ENCODE data around the gene SFXN3. TPM values are rescaled to one million over a fixed set of nuclear protein-coding genes. Genes with fewer than 3 reads are reported as not detected.

Gene SFXN3
- total and polyA plus RNA-seq, 2 experiments from 2014 or later = 58.8 to 79.8 TPM

DNA sequence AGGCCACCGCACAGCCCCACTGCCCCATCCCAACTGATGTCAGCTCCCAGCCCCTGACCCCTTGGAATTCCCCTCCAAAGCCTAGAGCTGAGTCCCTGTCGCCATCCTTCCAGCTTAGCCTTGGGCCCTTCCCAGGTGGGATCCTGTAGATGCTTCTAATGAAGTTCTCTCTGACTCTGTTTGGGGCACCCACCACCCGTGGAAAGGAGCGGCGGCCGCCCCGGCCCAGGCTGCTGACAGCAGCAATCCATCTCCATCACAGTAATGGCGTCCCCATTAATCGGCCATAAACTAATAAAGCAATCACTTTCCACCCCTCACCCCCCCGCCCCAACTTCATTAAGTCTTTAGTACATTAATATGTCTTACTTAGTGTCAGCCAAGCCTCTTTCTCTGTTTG is 56.3 kb downstream of the SFXN3 start:
- TF ChIP-seq EZH2phosphoT487 (IDR thresholded peaks at IDR 0.05; ENCODE audit: insufficient read depth, low read depth) = no peak
- TF ChIP-seq EZH2 (IDR thresholded peaks at IDR 0.05; ENCODE audit: insufficient read depth, poor library complexity, severe bottlenecking) = no peak
- Histone ChIP-seq H2AFZ (no peak overlapping the region), H3K27me3 (replicated peaks; ENCODE audit: insufficient read depth) (peaks cover 49% of the 10 kb centered on the region), H3K4me2 (ENCODE audit: unreplicated experiment) (no peak overlapping the region), H3K9ac (no peak overlapping the region), H3K4me3 (no peak overlapping the region), H4K20me1 (ENCODE audit: insufficient read depth) (no peaks in the 10 kb centered on the region), H3K36me3 (ENCODE audit: low read depth) (no peaks in the 10 kb centered on the region), H3F3A (ENCODE audit: insufficient read depth) (no peaks in the 10 kb centered on the region), H3K4me1 (ENCODE audit: insufficient read depth) (no peaks in the 10 kb centered on the region), H3K9me2 (ENCODE audit: insufficient read depth) (no peaks in the 10 kb centered on the region), H3K27ac (no peak overlapping the region), H3K9me3 (ENCODE audit: low read depth) (no peaks in the 10 kb centered on the region), H3K79me2 (ENCODE audit: insufficient read depth) (no peaks in the 10 kb centered on the region)
- WGBS, 2 experiments (ENCODE audit: low coverage in 1 of 2, low lambda C conversion rate in 2 of 2, missing lambda C conversion rate in 2 of 2) = 10 to 13% methylated on average over 10 of the region's 10 CpGs
- in situ Hi-C loops (cut with MboI) = no loop called here
- DNase-seq = no peak

DNA sequence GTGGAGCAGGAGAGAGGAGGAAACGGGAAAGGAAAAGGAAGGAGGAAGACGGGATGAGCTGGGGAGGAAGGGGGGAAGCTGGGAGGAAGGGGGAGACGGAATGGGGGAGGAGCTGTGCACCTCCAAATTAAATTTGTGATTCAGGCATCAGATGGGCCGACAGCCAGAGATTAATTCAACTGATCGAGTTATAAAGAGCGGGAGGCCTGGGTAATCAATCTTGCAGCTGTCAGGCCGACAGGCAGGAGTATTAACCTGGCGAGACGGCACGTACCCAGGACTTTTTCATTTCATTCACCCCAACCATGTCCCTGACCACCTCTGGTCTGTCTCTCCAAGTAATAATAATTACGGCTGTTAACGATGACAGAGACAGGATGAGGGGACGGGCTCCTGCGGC is 56.9 kb downstream of the SFXN3 start:
- WGBS, 2 experiments (ENCODE audit: low coverage in 1 of 2, low lambda C conversion rate in 2 of 2, missing lambda C conversion rate in 2 of 2) = 9 to 11% methylated on average over 11 to 14 of the region's 14 CpGs
- no peak overlapping the region for H3K4me2 ChIP-seq (ENCODE audit: unreplicated experiment)
- H3K9me3 ChIP-seq (ENCODE audit: low read depth) = no peaks in the 10 kb centered on the region
- peaks cover 54% of the 10 kb centered on the region for H3K27me3 ChIP-seq (replicated peaks; ENCODE audit: insufficient read depth)
- H3K4me3 ChIP-seq = no peak overlapping the region
- H3K27ac ChIP-seq = no peak overlapping the region
- in situ Hi-C loops (cut with MboI) = no loop called here
- no peaks in the 10 kb centered on the region for H3K9me2 ChIP-seq (ENCODE audit: insufficient read depth)
- no peak for TF ChIP-seq EZH2phosphoT487 (IDR thresholded peaks at IDR 0.05; ENCODE audit: insufficient read depth, low read depth)
- no peak for TF ChIP-seq EZH2 (IDR thresholded peaks at IDR 0.05; ENCODE audit: insufficient read depth, poor library complexity, severe bottlenecking)
- no peaks in the 10 kb centered on the region for H3F3A ChIP-seq (ENCODE audit: insufficient read depth)
- H3K4me1 ChIP-seq (ENCODE audit: insufficient read depth) = no peaks in the 10 kb centered on the region
- no peaks in the 10 kb centered on the region for H4K20me1 ChIP-seq (ENCODE audit: insufficient read depth)
- no peak overlapping the region for H3K9ac ChIP-seq
- H2AFZ ChIP-seq = no peak overlapping the region
- no peaks in the 10 kb centered on the region for H3K36me3 ChIP-seq (ENCODE audit: low read depth)
- DNase-seq = no peak
- H3K79me2 ChIP-seq (ENCODE audit: insufficient read depth) = no peaks in the 10 kb centered on the region

DNA sequence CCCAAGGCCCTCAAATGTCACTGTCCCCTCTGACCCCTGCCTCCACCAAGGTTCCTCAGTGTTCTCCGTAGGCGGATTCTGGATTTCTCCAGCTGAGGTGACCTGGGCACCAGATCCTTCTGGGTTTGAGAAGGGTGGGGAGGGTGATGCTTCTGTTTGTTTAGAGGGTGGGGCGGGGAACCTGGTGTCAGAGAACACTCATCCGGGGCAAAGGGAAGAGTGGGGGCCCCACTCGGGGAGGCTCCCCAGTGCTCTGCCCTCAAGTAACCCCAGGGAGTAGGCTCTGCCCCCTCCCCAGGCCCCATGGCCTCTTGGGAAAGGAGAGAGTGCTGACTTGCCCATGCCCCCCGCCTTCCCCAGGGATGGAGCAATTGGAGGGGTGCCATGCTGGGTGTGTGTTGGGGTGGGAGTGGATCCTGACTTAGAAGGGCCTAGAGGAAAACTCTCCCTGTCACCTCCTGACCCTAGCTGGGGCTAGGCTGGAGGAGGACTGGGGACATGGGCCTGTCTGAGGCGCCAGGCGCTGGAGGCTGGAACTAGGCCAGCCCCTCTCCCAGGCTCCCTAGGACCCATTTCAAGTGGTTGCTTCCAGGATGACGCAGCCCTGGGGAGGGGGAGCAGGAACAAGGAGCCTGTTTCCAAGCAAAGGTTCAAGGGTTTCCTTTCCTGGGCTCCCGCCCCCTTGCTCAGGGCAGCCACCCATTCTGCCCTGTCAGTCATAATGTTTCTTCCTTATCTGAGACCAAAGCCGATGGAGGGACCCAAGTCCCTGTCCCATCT is 58.7 kb downstream of the SFXN3 start:
- H3K9me3 ChIP-seq (ENCODE audit: low read depth) = no peaks in the 10 kb centered on the region
- peaks cover 49% of the 10 kb centered on the region for H3K27me3 ChIP-seq (replicated peaks; ENCODE audit: insufficient read depth)
- in situ Hi-C loops (cut with MboI) = no loop called here
- H3K27ac ChIP-seq = no peak overlapping the region
- H3F3A ChIP-seq (ENCODE audit: insufficient read depth) = no peaks in the 10 kb centered on the region
- H3K9me2 ChIP-seq (ENCODE audit: insufficient read depth) = no peaks in the 10 kb centered on the region
- no peak overlapping the region for H3K9ac ChIP-seq
- H3K4me1 ChIP-seq (ENCODE audit: insufficient read depth) = no peaks in the 10 kb centered on the region
- H3K4me2 ChIP-seq (ENCODE audit: unreplicated experiment) = no peak overlapping the region
- H4K20me1 ChIP-seq (ENCODE audit: insufficient read depth) = no peaks in the 10 kb centered on the region
- no peak for TF ChIP-seq EZH2 (IDR thresholded peaks at IDR 0.05; ENCODE audit: insufficient read depth, poor library complexity, severe bottlenecking)
- no peak for TF ChIP-seq EZH2phosphoT487 (IDR thresholded peaks at IDR 0.05; ENCODE audit: insufficient read depth, low read depth)
- H3K36me3 ChIP-seq (ENCODE audit: low read depth) = no peaks in the 10 kb centered on the region
- no peak for DNase-seq
- no peak overlapping the region for H2AFZ ChIP-seq
- H3K4me3 ChIP-seq = no peak overlapping the region
- H3K79me2 ChIP-seq (ENCODE audit: insufficient read depth) = no peaks in the 10 kb centered on the region
- 66 to 71% methylated on average over 11 of the region's 11 CpGs for WGBS, 2 experiments (ENCODE audit: low coverage in 1 of 2, low lambda C conversion rate in 2 of 2, missing lambda C conversion rate in 2 of 2)

DNA sequence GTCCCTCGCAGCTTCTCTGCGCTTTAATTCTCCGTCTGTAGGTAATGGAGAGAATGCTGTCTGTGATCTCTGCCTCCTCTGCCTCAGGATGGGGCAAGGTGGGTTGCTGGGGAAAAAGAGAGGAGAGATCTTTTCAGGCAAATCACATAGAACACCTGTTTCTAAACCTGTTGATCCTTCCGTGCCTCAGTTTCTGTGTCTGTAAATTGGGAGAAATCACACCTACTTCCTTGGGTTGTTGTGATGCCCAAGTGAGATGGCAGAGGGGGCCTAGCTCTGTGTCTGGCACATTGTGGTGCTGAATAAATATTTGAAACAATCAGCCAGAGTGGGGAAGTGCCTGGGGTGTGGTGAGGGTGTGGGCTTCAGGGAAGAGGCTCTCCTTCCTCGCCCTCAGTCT is 59.6 kb downstream of the SFXN3 start:
- Histone ChIP-seq H3K27me3 (replicated peaks; ENCODE audit: insufficient read depth) (peaks cover 49% of the 10 kb centered on the region), H3K36me3 (ENCODE audit: low read depth) (no peaks in the 10 kb centered on the region), H3K9ac (no peak overlapping the region), H3F3A (ENCODE audit: insufficient read depth) (no peaks in the 10 kb centered on the region), H3K4me3 (no peak overlapping the region), H4K20me1 (ENCODE audit: insufficient read depth) (no peaks in the 10 kb centered on the region), H3K27ac (no peak overlapping the region), H3K4me2 (ENCODE audit: unreplicated experiment) (no peak overlapping the region), H3K4me1 (ENCODE audit: insufficient read depth) (no peaks in the 10 kb centered on the region), H2AFZ (no peak overlapping the region), H3K9me2 (ENCODE audit: insufficient read depth) (no peaks in the 10 kb centered on the region), H3K9me3 (ENCODE audit: low read depth) (no peaks in the 10 kb centered on the region), H3K79me2 (ENCODE audit: insufficient read depth) (no peaks in the 10 kb centered on the region)
- in situ Hi-C loops (cut with MboI) = no loop called here
- no peak for TF ChIP-seq EZH2 (IDR thresholded peaks at IDR 0.05; ENCODE audit: insufficient read depth, poor library complexity, severe bottlenecking)
- no peak for TF ChIP-seq EZH2phosphoT487 (IDR thresholded peaks at IDR 0.05; ENCODE audit: insufficient read depth, low read depth)
- no peak for DNase-seq
- 89% methylated on average over 5 of the region's 5 CpGs for WGBS, 2 experiments (ENCODE audit: low coverage in 1 of 2, low lambda C conversion rate in 2 of 2, missing lambda C conversion rate in 2 of 2)

Other genes with a start within 250 kb of the SFXN3 start
- gene SLF2, start 118.3 kb upstream of the SFXN3 start, total RNA-seq (2014; rRNA removed; shearing (Covaris generic)) = 15.6 and 18.2 TPM in 2 replicates
- 11.7 and 12.5 TPM in 2 replicates for gene SLF2, start 118.3 kb upstream of the SFXN3 start, polyA plus RNA-seq (2016; fragmentation: Nextera tagmentation; extraction: Ambion mirVana)
- gene SEMA4G, start 61.7 kb upstream of the SFXN3 start, total RNA-seq (2014; rRNA removed; shearing (Covaris generic)) = 0.11 TPM in 1 of 2 replicates, not detected in the other
- gene SEMA4G, start 61.7 kb upstream of the SFXN3 start, polyA plus RNA-seq (2016; fragmentation: Nextera tagmentation; extraction: Ambion mirVana) = 0.44 and 1.1 TPM in 2 replicates
- 83.5 and 94.1 TPM in 2 replicates for gene MRPL43, start 43.7 kb upstream of the SFXN3 start, total RNA-seq (2014; rRNA removed; shearing (Covaris generic))
- gene MRPL43, start 43.7 kb upstream of the SFXN3 start, polyA plus RNA-seq (2016; fragmentation: Nextera tagmentation; extraction: Ambion mirVana) = 145 and 148 TPM in 2 replicates
- 3.4 and 4.4 TPM in 2 replicates for gene TWNK, start 43.7 kb upstream of the SFXN3 start, total RNA-seq (2014; rRNA removed; shearing (Covaris generic))
- 3.6 and 4.4 TPM in 2 replicates for gene TWNK, start 43.7 kb upstream of the SFXN3 start, polyA plus RNA-seq (2016; fragmentation: Nextera tagmentation; extraction: Ambion mirVana)
- 95.2 and 113 TPM in 2 replicates for gene LZTS2, start 31.4 kb upstream of the SFXN3 start, total RNA-seq (2014; rRNA removed; shearing (Covaris generic))
- 51.1 and 54.8 TPM in 2 replicates for gene LZTS2, start 31.4 kb upstream of the SFXN3 start, polyA plus RNA-seq (2016; fragmentation: Nextera tagmentation; extraction: Ambion mirVana)
- gene PDZD7, start 105 bp upstream of the SFXN3 start, total RNA-seq (2014; rRNA removed; shearing (Covaris generic)) = 0.54 TPM in 1 of 2 replicates, not detected in the other
- 1.1 and 1.8 TPM in 2 replicates for gene PDZD7, start 105 bp upstream of the SFXN3 start, polyA plus RNA-seq (2016; fragmentation: Nextera tagmentation; extraction: Ambion mirVana)
- 42.6 and 62.6 TPM in 2 replicates for gene KAZALD1, start 30.8 kb downstream of the SFXN3 start, total RNA-seq (2014; rRNA removed; shearing (Covaris generic))
- gene KAZALD1, start 30.8 kb downstream of the SFXN3 start, polyA plus RNA-seq (2016; fragmentation: Nextera tagmentation; extraction: Ambion mirVana) = 34.1 and 34.4 TPM in 2 replicates
- not detected in 2 replicates for gene TLX1, start 100.1 kb downstream of the SFXN3 start, total RNA-seq (2014; rRNA removed; shearing (Covaris generic))
- not detected in 2 replicates for gene TLX1, start 100.1 kb downstream of the SFXN3 start, polyA plus RNA-seq (2016; fragmentation: Nextera tagmentation; extraction: Ambion mirVana)
- not detected in 2 replicates for gene LBX1, start 198.2 kb downstream of the SFXN3 start, total RNA-seq (2014; rRNA removed; shearing (Covaris generic))
- gene LBX1, start 198.2 kb downstream of the SFXN3 start, polyA plus RNA-seq (2016; fragmentation: Nextera tagmentation; extraction: Ambion mirVana) = not detected in 2 replicates

Measured in GM23248 (cell line).